Stromal cell of bone marrow (primary cell): ENCODE results near the gene GSN.

Experiments used
- DNase-seq: peaks from one replicate; pipeline ENCODE4 v3.0.0-alpha.2; 2012; ENCODE audit warnings: low read depth

The GSN gene

DNA sequence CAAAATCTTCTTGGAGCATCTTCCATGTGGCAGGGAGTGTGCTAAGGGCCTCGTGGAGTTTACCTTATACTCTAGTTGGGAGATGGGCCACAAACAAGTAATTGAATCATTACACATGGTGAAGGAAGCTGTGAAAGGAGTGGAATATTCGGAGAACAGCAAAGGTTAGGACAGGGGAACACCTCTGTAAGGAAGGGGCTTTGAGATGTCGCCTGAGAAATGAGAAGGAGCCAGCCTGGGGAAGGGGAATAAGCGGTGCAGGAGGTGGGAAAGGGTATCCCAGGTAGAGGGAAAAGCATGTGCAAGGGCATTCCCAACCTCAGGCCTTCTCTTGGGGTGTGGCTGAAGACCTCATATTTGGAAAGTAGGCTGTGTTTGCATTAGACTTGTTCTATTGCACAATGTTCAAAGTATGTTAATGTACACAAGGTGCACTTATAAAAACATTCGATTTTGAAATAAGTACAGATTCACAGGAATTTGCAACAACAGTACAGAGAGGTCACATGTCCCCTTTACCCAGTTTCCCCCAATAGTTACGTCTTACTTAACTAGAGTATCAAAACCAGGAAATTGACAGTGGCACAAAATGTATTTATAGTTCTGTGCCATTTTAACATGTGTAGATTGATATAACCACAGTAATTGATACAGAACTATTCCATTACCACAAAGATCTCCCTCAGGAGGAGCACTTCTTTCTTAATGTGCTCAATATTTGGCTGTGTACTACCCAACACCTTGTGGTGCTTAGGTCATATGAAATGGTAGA, 104.5 kb downstream of the GSN start:
- DNase-seq = no peak

- DNase-seq = peak; percentile 41
Observed at GRCh38 chr9:121373011-121373729, 105.2 kb downstream of the GSN start.

- no peak for DNase-seq
Observed at GRCh38 chr9:121376214-121376830, 108.4 kb downstream of the GSN start.

GRCh38 chr9:121380846-121381245, 112.9 kb downstream of the GSN start:
- no peak for DNase-seq
